Measurements from ENCODE around the gene ARRDC2.

ARRDC2 gene

DNA sequence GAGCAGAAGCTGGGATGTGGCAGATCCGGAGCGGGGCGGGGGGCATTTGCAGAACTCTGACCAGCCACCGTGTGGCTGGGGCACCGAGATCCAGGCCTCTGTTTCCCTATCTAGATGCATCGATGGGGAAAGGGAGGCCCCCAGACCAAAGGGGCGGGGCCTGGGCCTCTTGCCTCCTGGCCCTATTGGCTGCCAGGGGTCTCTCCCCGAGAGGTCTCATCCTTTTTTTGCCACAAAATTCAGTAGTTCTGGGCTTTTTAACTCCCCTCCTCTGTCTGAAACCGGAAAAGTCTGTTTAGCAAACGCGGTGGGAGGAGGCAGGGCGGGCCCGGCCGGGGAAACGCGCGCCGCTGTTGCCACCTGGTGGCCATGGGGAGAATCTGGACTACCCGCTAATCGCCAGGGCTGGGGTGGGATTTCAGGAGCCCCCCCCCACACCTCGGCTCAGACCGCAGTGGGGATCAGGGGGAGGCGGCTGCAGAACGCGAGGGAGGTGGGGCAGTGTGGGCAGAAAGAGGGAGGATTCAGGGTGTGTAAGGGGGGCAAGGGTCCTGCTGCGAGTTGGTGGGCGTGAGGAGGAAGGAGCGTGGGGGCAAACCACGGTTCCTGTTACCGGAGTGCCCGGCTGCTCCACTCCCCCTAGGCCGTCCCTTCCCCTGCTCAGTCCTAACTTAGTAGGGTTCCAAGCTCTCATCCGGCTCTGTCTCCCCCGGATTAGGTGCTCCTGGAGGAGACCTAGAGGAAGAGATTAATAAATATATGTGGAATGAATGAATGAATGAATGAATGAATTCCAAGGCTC lies 50.4 kb downstream of the ARRDC2 start:
- DNase-seq (ENCODE audit: low read depth) = peak; percentile 70

DNA sequence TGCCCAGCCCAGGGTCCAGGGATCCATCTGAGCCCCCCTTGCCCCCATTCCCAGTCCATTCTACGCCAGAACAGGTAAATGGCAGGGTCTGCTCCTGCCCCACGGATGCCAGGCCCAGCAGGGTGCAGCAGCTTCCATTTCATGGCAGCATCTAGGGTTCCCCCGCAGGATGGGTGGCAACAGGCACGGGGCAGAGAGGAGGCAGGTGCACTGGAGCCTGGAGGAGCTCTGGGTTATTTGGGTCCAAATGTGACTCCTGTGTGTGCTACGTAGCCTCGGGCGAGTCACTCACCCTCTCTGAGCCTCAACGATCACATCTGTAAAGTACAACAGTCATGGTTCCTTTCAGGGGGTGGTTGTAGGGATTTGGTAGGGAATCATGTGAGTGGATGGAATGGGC lies 51.3 kb downstream of the ARRDC2 start:
- DNase-seq (ENCODE audit: low read depth) = no peak

DNA sequence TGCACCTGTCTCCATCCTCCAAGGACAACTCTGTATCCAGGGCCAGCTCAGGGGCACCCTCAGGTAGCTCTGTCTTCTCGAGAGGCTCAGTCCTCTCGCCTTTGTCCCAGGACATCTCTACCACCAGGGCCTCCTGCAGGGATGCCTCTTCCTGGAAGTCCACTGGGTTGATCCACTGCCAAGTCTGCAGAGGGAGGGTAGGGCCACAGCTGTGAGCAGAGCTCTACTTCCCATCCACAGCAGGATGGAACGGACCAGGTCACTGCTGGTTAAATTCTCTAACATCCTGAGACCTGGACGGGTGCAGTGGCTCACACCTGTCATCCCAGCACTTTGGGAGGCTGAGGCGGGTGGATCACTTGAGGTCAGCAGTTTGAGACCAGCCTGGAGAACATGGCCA lies 51.9 kb downstream of the ARRDC2 start:
- no peak for DNase-seq (ENCODE audit: low read depth)

DNA sequence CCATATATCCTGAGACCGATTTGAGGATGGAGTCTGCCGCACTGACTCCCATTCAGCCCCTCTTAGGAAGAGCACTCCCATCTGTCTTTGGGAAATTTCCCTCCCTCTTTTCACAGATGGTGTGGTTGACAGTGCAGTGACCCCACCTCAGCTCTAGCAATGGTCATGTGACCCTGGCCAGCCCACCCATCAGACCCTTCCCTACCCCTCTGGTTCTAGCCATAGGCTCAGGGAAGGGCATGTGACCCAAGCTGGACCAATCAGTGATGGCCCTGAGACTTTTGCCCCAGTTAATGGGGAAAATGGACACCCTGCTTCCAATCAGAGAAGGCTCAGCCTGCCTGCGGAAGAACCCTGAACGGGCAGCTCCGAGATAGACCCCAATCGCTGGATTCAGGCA lies 52.5 kb downstream of the ARRDC2 start:
- no peak for DNase-seq (ENCODE audit: low read depth)

DNA sequence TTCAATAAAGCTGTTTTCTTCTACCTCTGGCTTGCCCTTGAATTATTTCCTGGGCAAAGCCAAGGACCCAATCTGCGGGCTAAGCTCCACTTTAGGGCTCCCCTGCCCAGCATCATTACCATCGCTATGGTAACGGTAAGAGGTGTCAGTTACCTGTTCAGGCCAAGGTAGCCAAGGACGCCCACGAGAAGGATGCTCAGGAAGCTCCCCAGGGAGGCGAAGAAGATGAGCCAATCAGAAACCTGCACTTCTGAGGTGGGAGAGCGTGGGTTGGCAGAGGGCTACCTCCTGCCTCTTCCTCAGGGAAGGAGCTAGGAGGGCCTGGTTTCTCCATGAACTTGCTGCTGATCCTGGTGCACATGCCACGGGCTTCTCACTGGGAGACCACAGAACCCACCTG lies 54.1 kb downstream of the ARRDC2 start:
- DNase-seq (ENCODE audit: low read depth) = no peak

DNA sequence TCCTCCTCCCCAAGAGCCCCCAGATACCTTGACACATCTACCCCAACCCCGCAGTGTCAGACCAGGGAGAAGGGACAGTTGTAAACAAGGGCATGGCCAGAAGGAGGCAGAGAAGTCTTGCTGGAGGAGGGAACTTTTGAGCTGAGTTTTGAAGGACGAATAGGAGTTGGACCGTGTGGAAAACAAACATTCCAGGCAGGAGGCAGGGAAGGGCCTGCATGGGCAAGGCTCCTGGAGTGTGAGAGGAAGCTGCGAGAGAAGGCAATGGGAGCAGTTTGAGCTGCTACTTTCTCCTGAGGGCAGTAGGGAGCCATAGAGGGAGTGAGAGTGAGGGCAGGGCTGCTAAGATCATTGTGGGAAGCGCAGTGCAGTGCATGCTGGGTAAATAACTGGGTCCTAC lies 55.5 kb downstream of the ARRDC2 start:
- DNase-seq (ENCODE audit: low read depth) = no peak

Data from stimulated activated CD8-positive, alpha-beta memory T cell treated with anti-CD3 and anti-CD28 coated beads, Interleukin-12 subunit alpha, Interleukin-12 subunit beta, amount 100 ng/mL, for 1 hour (primary cell).